Measurements from ENCODE around the gene ACO2. TPM values are rescaled to one million over a fixed set of nuclear protein-coding genes. Genes with fewer than 3 reads are reported as not detected.

ACO2 gene
- total RNA-seq, 1 donor: 57.9 TPM

- peaks cover 33% of the 10 kb centered on the region for H3K36me3 ChIP-seq (ENCODE audit: insufficient read depth, low read length)
- H3K27me3 ChIP-seq (ENCODE audit: insufficient read depth, low read length): no peaks in the 10 kb centered on the region
- H3K4me2 ChIP-seq (ENCODE audit: insufficient read depth, low read length): peak overlapping the region; percentile 92
- no peak for DNase-seq (ENCODE audit: insufficient read length, low spot score, missing footprints)
- peak overlapping the region; percentile 96 for H3K27ac ChIP-seq (ENCODE audit: low read depth, low read length)
- TF ChIP-seq, protein P1, sequence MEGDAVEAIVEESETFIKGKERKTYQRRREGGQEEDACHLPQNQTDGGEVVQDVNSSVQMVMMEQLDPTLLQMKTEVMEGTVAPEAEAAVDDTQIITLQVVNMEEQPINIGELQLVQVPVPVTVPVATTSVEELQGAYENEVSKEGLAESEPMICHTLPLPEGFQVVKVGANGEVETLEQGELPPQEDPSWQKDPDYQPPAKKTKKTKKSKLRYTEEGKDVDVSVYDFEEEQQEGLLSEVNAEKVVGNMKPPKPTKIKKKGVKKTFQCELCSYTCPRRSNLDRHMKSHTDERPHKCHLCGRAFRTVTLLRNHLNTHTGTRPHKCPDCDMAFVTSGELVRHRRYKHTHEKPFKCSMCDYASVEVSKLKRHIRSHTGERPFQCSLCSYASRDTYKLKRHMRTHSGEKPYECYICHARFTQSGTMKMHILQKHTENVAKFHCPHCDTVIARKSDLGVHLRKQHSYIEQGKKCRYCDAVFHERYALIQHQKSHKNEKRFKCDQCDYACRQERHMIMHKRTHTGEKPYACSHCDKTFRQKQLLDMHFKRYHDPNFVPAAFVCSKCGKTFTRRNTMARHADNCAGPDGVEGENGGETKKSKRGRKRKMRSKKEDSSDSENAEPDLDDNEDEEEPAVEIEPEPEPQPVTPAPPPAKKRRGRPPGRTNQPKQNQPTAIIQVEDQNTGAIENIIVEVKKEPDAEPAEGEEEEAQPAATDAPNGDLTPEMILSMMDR (IDR thresholded peaks at IDR 0.05; ENCODE audit: extremely low read depth, low read depth, low read length): no peak
- no peaks in the 10 kb centered on the region for H3K9me3 ChIP-seq (ENCODE audit: low read depth, low read length)
- H4K20me1 ChIP-seq (ENCODE audit: insufficient read depth, low read length): peaks cover 7% of the 10 kb centered on the region
- peak overlapping the region; percentile 82 for H3K4me3 ChIP-seq (ENCODE audit: insufficient read depth, low read length)
- peaks cover 88% of the 10 kb centered on the region for H3K79me2 ChIP-seq (ENCODE audit: insufficient read depth, low read length)
- peaks cover 20% of the 10 kb centered on the region for H3K4me1 ChIP-seq (ENCODE audit: insufficient read depth, low read length)
- H2AFZ ChIP-seq (ENCODE audit: low read length): peak overlapping the region; percentile 89
These were observed 418 bp downstream of the ACO2 start for GRCh38 chr22:41469218-41469851.

DNA sequence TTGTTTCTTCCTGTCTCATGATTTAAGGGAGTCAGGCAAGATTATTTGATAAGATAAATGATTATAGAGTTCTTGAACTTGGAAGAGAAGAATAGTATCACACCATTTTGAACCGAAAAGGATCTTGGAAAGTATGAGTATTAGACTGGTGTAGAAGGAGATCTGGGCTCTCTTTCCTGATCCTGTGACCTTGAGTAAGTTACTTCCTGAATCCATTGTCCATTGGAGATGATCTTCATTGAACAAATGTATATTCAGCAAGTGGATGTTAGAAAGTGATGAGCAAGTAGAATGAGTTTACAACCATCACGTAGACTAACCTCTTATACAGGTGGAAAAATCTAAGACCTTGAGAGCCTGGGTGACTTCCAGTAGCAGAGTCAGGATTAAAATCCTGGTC, 2.0 kb downstream of the ACO2 start:
- no peaks in the 10 kb centered on the region for H3K9me3 ChIP-seq (ENCODE audit: low read depth, low read length)
- no peak overlapping the region for H3K27ac ChIP-seq (ENCODE audit: low read depth, low read length)
- H3K4me3 ChIP-seq (ENCODE audit: insufficient read depth, low read length): no peak overlapping the region
- no peak for DNase-seq (ENCODE audit: insufficient read length, low spot score, missing footprints)
- peaks cover 91% of the 10 kb centered on the region for H3K79me2 ChIP-seq (ENCODE audit: insufficient read depth, low read length)
- peaks cover 7% of the 10 kb centered on the region for H4K20me1 ChIP-seq (ENCODE audit: insufficient read depth, low read length)
- TF ChIP-seq, protein P1 (IDR thresholded peaks at IDR 0.05; ENCODE audit: extremely low read depth, low read depth, low read length): no peak
- peaks cover 20% of the 10 kb centered on the region for H3K4me1 ChIP-seq (ENCODE audit: insufficient read depth, low read length)
- no peak overlapping the region for H2AFZ ChIP-seq (ENCODE audit: low read length)
- H3K4me2 ChIP-seq (ENCODE audit: insufficient read depth, low read length): no peak overlapping the region
- H3K27me3 ChIP-seq (ENCODE audit: insufficient read depth, low read length): no peaks in the 10 kb centered on the region
- H3K36me3 ChIP-seq (ENCODE audit: insufficient read depth, low read length): peaks cover 19% of the 10 kb centered on the region

DNA sequence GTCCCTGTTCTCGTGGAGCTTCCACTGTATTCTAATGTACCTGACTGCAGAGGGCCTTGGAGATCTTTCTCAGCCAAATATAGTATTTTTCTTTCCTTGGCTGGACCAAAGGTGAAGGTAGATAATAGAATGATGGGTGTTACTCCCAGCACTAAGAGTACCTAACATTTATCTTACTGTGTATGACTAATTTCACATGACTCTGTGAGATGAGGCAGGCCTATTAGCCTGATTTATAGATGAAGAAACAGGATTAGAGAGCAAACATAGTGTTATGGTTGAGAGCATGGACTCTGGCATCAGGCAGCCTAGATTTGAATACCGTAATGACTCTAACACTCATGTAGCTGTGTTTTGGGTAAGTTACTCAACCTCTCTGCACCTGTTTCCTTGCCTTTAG, 2.7 kb downstream of the ACO2 start:
- H3K4me3 ChIP-seq (ENCODE audit: insufficient read depth, low read length): no peak overlapping the region
- H3K36me3 ChIP-seq (ENCODE audit: insufficient read depth, low read length): peaks cover 13% of the 10 kb centered on the region
- TF ChIP-seq, protein P1 (IDR thresholded peaks at IDR 0.05; ENCODE audit: extremely low read depth, low read depth, low read length): no peak
- peaks cover 20% of the 10 kb centered on the region for H3K4me1 ChIP-seq (ENCODE audit: insufficient read depth, low read length)
- H2AFZ ChIP-seq (ENCODE audit: low read length): no peak overlapping the region
- H3K27ac ChIP-seq (ENCODE audit: low read depth, low read length): no peak overlapping the region
- no peak overlapping the region for H3K4me2 ChIP-seq (ENCODE audit: insufficient read depth, low read length)
- DNase-seq (ENCODE audit: insufficient read length, low spot score, missing footprints): no peak
- no peaks in the 10 kb centered on the region for H3K27me3 ChIP-seq (ENCODE audit: insufficient read depth, low read length)
- peaks cover 90% of the 10 kb centered on the region for H3K79me2 ChIP-seq (ENCODE audit: insufficient read depth, low read length)
- H4K20me1 ChIP-seq (ENCODE audit: insufficient read depth, low read length): peaks cover 7% of the 10 kb centered on the region
- no peaks in the 10 kb centered on the region for H3K9me3 ChIP-seq (ENCODE audit: low read depth, low read length)

DNA sequence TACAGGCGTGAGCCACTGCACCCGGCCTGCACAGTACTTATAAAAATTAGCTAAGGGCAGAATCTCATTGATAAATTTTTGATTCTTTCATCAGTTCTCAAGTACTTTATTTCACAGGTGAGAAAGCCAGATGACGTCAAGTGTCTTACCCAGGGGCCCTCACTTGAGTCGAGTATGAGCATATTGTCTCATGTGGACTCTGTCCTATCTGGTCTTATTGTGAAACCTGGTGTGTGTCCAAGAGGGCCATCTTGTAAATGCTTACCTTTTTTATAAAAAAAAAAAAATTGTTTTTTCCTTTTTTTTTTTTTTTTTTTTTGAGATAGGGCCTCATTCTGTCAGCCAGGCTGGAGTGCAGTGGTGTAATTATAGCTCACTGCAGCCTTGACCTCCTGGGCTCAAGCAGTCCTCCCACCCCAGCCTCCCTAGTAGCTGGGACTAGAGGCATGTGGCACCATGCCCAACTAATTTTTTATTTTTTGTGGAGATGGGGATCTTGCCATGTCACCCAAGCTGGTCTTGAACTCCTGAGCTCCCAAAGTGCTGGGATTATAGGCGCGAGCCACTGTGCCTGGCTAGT, 6.0 kb downstream of the ACO2 start:
- Histone ChIP-seq H3K9me3 (ENCODE audit: low read depth, low read length) (no peaks in the 10 kb centered on the region), H3K4me2 (ENCODE audit: insufficient read depth, low read length) (no peak overlapping the region), H2AFZ (ENCODE audit: low read length) (no peak overlapping the region), H3K79me2 (ENCODE audit: insufficient read depth, low read length) (peaks cover 85% of the 10 kb centered on the region), H3K4me3 (ENCODE audit: insufficient read depth, low read length) (no peak overlapping the region), H3K36me3 (ENCODE audit: insufficient read depth, low read length) (no peaks in the 10 kb centered on the region), H3K27ac (ENCODE audit: low read depth, low read length) (no peak overlapping the region), H4K20me1 (ENCODE audit: insufficient read depth, low read length) (peaks cover 21% of the 10 kb centered on the region), H3K4me1 (ENCODE audit: insufficient read depth, low read length) (peaks cover 18% of the 10 kb centered on the region), H3K27me3 (ENCODE audit: insufficient read depth, low read length) (no peaks in the 10 kb centered on the region)
- TF ChIP-seq, protein P1 (IDR thresholded peaks at IDR 0.05; ENCODE audit: extremely low read depth, low read depth, low read length): no peak
- DNase-seq (ENCODE audit: insufficient read length, low spot score, missing footprints): no peak

Measured in osteoblast (primary cell).